Neuron (in vitro differentiated cells): Measurements from ENCODE around the gene CD4.
A peak's percentile ranks its signal among the peaks of the same experiment; 100 is the strongest.

ENCODE experiments used
- H2AFZ ChIP-seq: one replicate; pipeline ENCODE4 v1.6.1; 2013; ENCODE audit warnings: low read depth, mild to moderate bottlenecking, inconsistent platforms, low read length, moderate library complexity
- H3K27me3 ChIP-seq: one replicate; pipeline ENCODE4 v1.6.1; 2013; ENCODE audit warnings: low read length; ENCODE audit not compliant: insufficient read depth
- H3K36me3 ChIP-seq: one replicate; pipeline ENCODE4 v1.6.1; 2013; ENCODE audit warnings: low read length; ENCODE audit not compliant: insufficient read depth
- H3K4me1 ChIP-seq: one replicate; pipeline ENCODE4 v1.6.1; 2013; ENCODE audit warnings: low read length; ENCODE audit not compliant: insufficient read depth
- H3K4me3 ChIP-seq: 2 replicates; pipeline ENCODE4 v1.5.1; 2013; ENCODE audit warnings: mild to moderate bottlenecking, low read length, moderate library complexity
- H3K9me3 ChIP-seq: one replicate; pipeline ENCODE4 v1.6.1; 2013; ENCODE audit warnings: low read length

CD4 gene

DNA sequence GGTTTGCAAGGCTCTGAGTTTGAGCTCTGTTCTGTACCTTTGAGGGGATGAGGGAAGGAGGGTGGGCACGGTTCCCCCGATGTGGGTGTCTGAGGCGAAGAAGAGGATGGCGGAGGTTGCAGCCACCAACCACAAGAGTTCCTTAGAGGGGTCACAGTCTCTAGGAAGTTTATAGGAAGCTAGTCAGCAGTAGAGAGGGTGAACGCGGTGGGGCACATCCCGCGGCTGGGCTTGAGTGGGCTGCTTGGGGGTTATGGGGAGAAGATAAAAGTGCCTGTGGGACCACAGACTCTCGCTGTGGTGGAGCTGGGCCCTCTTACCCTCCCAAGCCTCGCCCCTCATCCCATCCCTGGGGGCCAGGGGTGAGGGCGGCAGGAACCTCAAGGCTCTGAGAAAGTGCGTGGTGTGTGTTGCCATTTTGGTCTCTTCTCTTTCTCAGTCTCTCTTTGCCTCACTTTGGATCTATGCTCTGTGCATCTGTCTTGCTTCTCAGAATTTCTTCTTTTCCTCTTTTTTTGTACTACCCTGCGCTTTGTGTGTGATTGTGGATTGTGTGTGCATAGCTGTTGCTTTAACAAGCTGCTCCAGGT is 2.7 kb downstream of the CD4 start:
- H3K27me3 ChIP-seq = no peaks in the 10 kb centered on the region
- peak overlapping the region; percentile 74 for H2AFZ ChIP-seq
- H3K4me3 ChIP-seq = peak overlapping the region; percentile 17
- no peaks in the 10 kb centered on the region for H3K36me3 ChIP-seq
- H3K9me3 ChIP-seq = no peaks in the 10 kb centered on the region
- H3K4me1 ChIP-seq = peaks cover 16% of the 10 kb centered on the region

DNA sequence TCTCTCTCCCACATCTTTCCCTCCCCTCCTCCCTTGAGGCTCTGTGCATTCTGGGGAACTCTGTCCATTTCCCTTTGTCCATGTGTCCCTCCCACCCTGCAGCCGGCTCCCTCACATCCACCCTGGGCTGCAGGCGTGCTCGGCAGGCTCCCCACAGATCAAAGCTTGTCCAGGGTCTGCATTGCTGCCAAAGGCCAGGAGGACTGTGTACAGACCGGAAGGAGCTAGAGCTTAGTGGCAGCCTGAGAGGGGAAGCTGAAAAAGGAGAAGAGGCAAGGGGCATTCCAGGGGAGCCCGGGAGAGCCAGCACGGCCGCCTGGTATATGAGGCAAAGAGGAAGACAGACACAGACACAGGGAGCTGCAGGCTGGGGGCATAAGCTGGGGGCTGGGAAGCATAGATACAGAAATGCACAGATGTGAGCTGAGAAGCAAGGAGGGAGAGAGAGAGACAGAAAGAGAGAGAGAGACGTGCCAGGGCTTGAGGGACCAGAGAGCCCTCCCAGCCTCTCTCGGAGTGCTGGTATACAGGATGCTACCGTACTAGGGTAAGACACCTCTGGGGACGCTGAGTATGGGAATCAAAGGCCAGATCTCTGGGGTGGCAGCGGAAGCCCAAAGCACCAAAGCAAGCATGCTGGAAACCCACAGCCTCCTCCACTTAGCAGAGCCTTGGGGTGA is 3.3 kb downstream of the CD4 start:
- Histone ChIP-seq H2AFZ (peak overlapping the region; percentile 74), H3K9me3 (no peaks in the 10 kb centered on the region), H3K4me3 (peak overlapping the region; percentile 17), H3K36me3 (no peaks in the 10 kb centered on the region), H3K27me3 (no peaks in the 10 kb centered on the region), H3K4me1 (peaks cover 14% of the 10 kb centered on the region)

GRCh38 chr12:6795088-6795487 is 5.8 kb downstream of the CD4 start:
- H3K27me3 ChIP-seq = no peaks in the 10 kb centered on the region
- no peak overlapping the region for H3K4me3 ChIP-seq
- H3K36me3 ChIP-seq = no peaks in the 10 kb centered on the region
- H2AFZ ChIP-seq = no peak overlapping the region
- H3K4me1 ChIP-seq = peaks cover 14% of the 10 kb centered on the region
- H3K9me3 ChIP-seq = no peaks in the 10 kb centered on the region

GRCh38 chr12:6796576-6796975 is 7.2 kb downstream of the CD4 start:
- H3K4me3 ChIP-seq = no peak overlapping the region
- no peaks in the 10 kb centered on the region for H3K27me3 ChIP-seq
- peaks cover 14% of the 10 kb centered on the region for H3K4me1 ChIP-seq
- H2AFZ ChIP-seq = no peak overlapping the region
- no peaks in the 10 kb centered on the region for H3K9me3 ChIP-seq
- no peaks in the 10 kb centered on the region for H3K36me3 ChIP-seq

DNA sequence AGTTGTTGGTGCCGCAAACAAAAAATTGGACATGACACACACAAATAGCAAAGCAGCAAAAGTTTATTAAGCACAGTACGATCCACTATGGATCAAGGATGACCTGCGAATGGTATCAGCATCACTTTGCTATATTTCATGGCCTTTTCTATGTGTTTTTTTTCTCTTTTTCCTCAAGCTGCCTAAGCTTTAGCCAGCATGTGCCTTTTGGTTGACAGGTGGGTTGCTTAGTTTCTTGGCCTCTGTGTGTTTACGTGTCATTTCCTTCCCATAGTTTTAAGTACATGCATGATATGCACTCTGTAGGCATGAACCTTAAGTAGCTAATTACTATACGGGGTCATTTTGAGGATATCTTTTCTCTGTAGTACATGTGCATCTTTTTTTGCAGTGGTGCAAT is 9.8 kb downstream of the CD4 start:
- Histone ChIP-seq H3K36me3 (no peaks in the 10 kb centered on the region), H3K9me3 (no peaks in the 10 kb centered on the region), H3K4me3 (no peak overlapping the region), H2AFZ (no peak overlapping the region), H3K4me1 (no peaks in the 10 kb centered on the region), H3K27me3 (no peaks in the 10 kb centered on the region)

DNA sequence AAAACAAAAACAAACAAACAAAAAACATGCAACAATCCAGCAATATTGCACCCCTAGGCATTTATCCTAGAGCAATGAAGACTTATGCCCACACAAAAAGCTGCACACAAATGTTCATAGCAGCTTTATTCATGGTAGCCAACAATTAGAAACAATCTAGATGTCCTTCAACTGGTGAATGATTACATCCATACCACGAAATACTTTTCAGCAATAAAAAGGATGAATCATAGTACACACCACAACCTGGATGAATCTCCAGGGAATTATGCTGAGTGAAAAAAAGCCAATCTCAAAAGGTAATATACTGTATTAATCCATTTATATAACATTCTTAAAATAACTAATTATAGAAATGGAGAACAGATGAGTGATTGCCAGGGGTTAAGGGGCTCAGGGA is 17.8 kb downstream of the CD4 start:
- Histone ChIP-seq H3K27me3 (no peaks in the 10 kb centered on the region), H3K9me3 (no peaks in the 10 kb centered on the region), H3K36me3 (no peaks in the 10 kb centered on the region), H3K4me3 (no peak overlapping the region), H3K4me1 (no peaks in the 10 kb centered on the region), H2AFZ (no peak overlapping the region)

DNA sequence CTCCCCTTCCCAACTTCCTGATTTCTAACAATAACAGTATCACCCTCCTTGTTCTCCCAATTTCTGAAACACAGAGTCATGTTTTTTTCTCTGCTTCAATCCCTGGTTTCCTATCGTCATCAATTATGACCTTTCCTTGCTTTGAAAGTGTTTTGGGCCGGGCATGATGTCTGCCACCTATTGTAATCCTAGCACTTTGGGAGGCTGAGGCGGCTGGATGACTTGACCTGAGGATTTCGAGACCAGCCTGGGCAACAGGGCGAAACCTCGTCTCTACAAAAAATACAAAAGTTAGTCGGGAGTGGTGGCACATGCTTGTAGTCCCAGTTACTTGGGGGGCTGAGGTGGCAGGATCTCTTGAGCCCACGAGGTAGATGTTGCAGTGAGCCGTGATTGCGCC is 19.7 kb downstream of the CD4 start:
- Histone ChIP-seq H3K4me3 (no peak overlapping the region), H3K9me3 (no peaks in the 10 kb centered on the region), H3K27me3 (no peaks in the 10 kb centered on the region), H3K4me1 (no peaks in the 10 kb centered on the region), H3K36me3 (no peaks in the 10 kb centered on the region), H2AFZ (no peak overlapping the region)

DNA sequence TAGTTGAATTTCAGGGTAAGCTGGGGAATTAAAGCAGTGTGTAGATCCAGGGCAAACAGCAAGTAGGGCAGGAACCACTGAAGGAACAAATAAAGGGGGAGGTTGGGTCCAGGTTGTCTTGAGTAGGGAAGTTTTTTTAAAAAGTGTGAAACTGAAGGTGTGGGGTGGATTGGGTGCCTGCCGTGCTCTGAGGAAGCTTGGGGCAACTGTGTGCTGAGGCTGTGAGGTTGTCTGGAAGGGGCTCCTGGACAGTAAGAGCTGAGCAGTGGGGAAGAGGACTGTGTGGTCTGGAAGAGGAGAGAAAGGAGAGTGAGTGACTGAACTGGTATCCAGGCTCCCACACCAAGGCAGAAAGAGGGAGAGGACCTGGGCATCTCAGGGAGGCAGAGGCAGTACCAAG is 21.4 kb downstream of the CD4 start:
- H3K27me3 ChIP-seq = no peaks in the 10 kb centered on the region
- no peak overlapping the region for H2AFZ ChIP-seq
- no peaks in the 10 kb centered on the region for H3K4me1 ChIP-seq
- no peaks in the 10 kb centered on the region for H3K9me3 ChIP-seq
- H3K36me3 ChIP-seq = no peaks in the 10 kb centered on the region
- H3K4me3 ChIP-seq = no peak overlapping the region

DNA sequence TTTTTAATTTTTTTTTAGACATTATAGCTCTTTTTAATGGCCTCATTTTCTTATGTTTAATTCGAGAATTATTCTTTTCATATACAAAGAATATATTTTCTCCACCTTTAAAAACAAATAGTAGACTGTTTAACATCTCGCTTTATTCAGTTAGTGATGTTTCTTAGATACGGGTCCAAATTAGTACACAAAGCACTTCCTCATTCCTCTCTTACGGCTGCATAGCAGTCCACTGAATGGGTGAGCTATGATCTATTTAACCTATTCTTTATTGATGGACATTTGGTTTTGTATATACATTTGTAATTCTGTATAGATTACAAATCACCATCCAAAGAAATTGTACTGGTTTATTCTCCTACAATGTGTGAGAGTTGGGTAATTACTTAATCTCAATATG is 24.0 kb downstream of the CD4 start:
- Histone ChIP-seq H3K4me1 (peaks cover 7% of the 10 kb centered on the region), H3K36me3 (no peaks in the 10 kb centered on the region), H3K27me3 (no peaks in the 10 kb centered on the region), H3K4me3 (no peak overlapping the region), H2AFZ (no peak overlapping the region), H3K9me3 (no peaks in the 10 kb centered on the region)

GRCh38 chr12:6816598-6816997 is 27.3 kb downstream of the CD4 start:
- Histone ChIP-seq H3K4me3 (no peak overlapping the region), H3K9me3 (no peaks in the 10 kb centered on the region), H3K4me1 (peaks cover 33% of the 10 kb centered on the region), H3K36me3 (no peaks in the 10 kb centered on the region), H2AFZ (no peak overlapping the region), H3K27me3 (no peaks in the 10 kb centered on the region)

- Histone ChIP-seq H3K4me3 (no peak overlapping the region), H3K27me3 (no peaks in the 10 kb centered on the region), H3K4me1 (peaks cover 37% of the 10 kb centered on the region), H3K9me3 (no peaks in the 10 kb centered on the region), H2AFZ (no peak overlapping the region), H3K36me3 (no peaks in the 10 kb centered on the region)
These were observed 27.8 kb downstream of the CD4 start for GRCh38 chr12:6817098-6817497.

DNA sequence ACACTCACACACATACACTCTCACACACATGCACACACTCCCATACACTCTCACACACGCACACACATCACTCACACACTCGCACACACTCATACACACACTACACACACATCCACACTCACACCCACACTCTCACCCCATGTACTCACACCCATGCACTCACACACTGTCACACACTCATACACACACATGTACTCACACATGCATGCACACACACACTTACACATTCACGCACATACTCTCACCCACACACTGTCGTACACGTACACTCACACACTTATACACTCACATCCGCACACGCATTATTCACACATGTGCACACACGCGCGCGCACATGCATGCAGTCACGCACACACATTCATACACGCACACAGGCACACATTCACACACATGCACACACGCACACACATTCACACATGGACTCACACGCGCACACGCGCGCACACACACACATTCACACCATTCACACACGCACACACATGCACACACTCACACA is 28.4 kb downstream of the CD4 start:
- H3K9me3 ChIP-seq = no peaks in the 10 kb centered on the region
- H3K36me3 ChIP-seq = no peaks in the 10 kb centered on the region
- peaks cover 41% of the 10 kb centered on the region for H3K4me1 ChIP-seq
- H3K4me3 ChIP-seq = no peak overlapping the region
- H2AFZ ChIP-seq = no peak overlapping the region
- no peaks in the 10 kb centered on the region for H3K27me3 ChIP-seq

DNA sequence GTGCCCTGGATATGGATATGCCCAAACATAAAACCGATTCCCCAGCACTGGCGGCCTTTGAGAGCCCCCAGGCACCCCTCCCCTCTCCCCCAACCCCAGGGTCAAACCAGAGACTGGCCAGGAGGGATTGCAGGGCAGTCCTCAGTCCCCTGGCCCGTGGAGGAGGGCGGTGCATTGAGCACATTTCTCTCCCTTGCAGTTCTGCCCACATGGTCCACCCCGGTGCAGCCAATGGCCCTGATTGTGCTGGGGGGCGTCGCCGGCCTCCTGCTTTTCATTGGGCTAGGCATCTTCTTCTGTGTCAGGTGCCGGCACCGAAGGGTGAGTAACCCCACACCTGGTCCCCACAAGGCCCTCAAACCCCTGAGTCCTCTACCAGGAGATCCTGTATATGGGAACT is 28.9 kb downstream of the CD4 start:
- no peak overlapping the region for H3K4me3 ChIP-seq
- no peaks in the 10 kb centered on the region for H3K36me3 ChIP-seq
- H2AFZ ChIP-seq = no peak overlapping the region
- no peaks in the 10 kb centered on the region for H3K9me3 ChIP-seq
- H3K27me3 ChIP-seq = no peaks in the 10 kb centered on the region
- peaks cover 43% of the 10 kb centered on the region for H3K4me1 ChIP-seq

DNA sequence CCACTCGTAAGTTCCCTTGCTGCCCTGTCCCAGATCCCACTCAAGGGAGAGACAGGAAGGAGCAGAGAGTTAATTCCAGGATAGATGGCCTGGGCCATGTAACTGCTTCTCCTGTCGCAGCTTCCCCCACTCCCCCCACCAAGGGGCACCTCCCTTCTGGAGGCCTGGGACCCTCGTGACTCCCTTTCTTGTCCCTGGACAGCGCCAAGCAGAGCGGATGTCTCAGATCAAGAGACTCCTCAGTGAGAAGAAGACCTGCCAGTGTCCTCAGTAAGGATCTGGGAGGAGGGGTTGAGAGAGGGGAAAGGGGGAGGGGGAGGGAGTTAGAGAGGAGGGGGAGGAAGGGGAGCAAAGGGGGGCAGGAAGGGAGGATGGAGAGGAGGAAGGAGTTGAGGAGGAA is 29.3 kb downstream of the CD4 start:
- no peak overlapping the region for H2AFZ ChIP-seq
- peaks cover 44% of the 10 kb centered on the region for H3K4me1 ChIP-seq
- no peaks in the 10 kb centered on the region for H3K9me3 ChIP-seq
- no peak overlapping the region for H3K4me3 ChIP-seq
- no peaks in the 10 kb centered on the region for H3K36me3 ChIP-seq
- H3K27me3 ChIP-seq = no peaks in the 10 kb centered on the region
